ENCODE results near the gene RGS6.

GRCh38 chr14:72347118-72347517 is 414.9 kb downstream of the RGS6 start:
- no peak for TF ChIP-seq CTCF (IDR thresholded peaks at IDR 0.05; ENCODE audit: low read length)
- no peak for TF ChIP-seq EZH2 (IDR thresholded peaks at IDR 0.05; ENCODE audit: borderline replicate concordance, low read length)

All from OCI-LY1 (cell line).